ENCODE data around the gene KRTDAP. TPM values are rescaled to one million over a fixed set of nuclear protein-coding genes. Genes with fewer than 3 reads are reported as not detected.

KRTDAP gene
- total RNA-seq, 1 donor from 2014 or later: not detected

DNA sequence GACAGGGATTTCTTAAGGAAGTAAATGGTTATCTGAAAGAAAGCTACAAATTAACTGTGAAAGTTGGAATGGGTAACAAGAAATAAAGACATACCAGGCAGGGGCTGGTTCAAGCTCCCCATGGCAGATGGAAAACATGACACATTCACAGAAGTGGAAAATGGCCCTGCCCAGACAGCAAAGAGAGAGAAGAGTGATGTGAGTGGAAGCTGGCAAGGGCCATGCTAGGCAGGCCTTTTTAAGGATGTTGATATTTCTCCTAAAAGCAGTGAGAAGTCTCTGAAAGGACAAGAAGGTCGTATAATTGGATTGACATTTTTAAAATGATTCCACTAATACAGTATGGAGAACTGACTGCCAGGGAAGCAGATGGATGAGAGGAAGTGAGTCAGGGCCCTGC lies 45.5 kb downstream of the KRTDAP start:
- Mint-ChIP-seq H3K27me3 (ENCODE audit: low read depth, unreplicated experiment) (peaks cover 47% of the 10 kb centered on the region), H3K36me3 (ENCODE audit: low read depth, unreplicated experiment) (no peaks in the 10 kb centered on the region), H3K9me3 (ENCODE audit: unreplicated experiment) (peaks cover 2% of the 10 kb centered on the region), H3K27ac (ENCODE audit: unreplicated experiment) (no peak overlapping the region), H3K4me1 (ENCODE audit: low read depth, unreplicated experiment) (no peaks in the 10 kb centered on the region), H3K4me3 (ENCODE audit: unreplicated experiment) (no peak overlapping the region)
- Histone ChIP-seq H2AFZ (ENCODE audit: low read depth, low read length) (no peak overlapping the region), H3K36me3 (ENCODE audit: insufficient read depth, low read length) (no peaks in the 10 kb centered on the region), H3K9me3 (ENCODE audit: insufficient read depth, low read depth, low read length) (no peaks in the 10 kb centered on the region), H3K27me3 (ENCODE audit: insufficient read depth, low read length) (no peaks in the 10 kb centered on the region), H4K20me1 (ENCODE audit: insufficient read depth, low read length) (no peaks in the 10 kb centered on the region), H3K79me2 (ENCODE audit: insufficient read depth, low read length) (no peaks in the 10 kb centered on the region), H3K4me1 (ENCODE audit: insufficient read depth, low read length) (no peaks in the 10 kb centered on the region), H3K9ac (ENCODE audit: low read length) (no peak overlapping the region), H3K27ac (ENCODE audit: low read depth, low read length) (no peak overlapping the region), H3K4me3 (ENCODE audit: insufficient read depth, low read depth, low read length) (no peak overlapping the region), H3K4me2 (ENCODE audit: low read length) (no peak overlapping the region)
- FAIRE-seq (no peak), DNase-seq (ENCODE audit: low read depth) (no peak)
- TF ChIP-seq EZH2 (IDR thresholded peaks at IDR 0.05; ENCODE audit: insufficient read depth, low read length) (no peak), CTCF (IDR thresholded peaks at IDR 0.05; ENCODE audit: insufficient read depth, low read depth, low read length) (no peak)

DNA sequence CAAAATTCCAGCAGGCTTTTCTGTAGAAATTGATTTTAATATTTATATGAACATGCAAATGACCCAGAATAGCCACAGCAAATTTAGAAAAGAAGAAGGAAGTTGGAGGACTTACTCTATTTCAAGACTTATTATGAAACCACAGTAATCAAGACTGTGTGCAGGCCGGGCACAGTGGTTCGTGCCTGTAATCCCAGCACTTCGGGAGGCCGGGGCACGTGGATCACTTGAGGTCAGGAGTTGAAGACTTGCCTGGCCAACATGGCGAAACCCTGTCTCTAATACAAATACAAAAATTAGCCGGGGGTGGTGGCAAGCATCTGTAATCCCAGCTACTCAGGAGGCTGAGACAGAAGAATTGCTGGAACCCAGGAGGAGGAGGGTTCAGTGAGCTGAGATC lies 48.2 kb downstream of the KRTDAP start:
- Mint-ChIP-seq H3K36me3 (ENCODE audit: low read depth, unreplicated experiment) (no peaks in the 10 kb centered on the region), H3K27me3 (ENCODE audit: low read depth, unreplicated experiment) (peaks cover 46% of the 10 kb centered on the region), H3K4me3 (ENCODE audit: unreplicated experiment) (no peak overlapping the region), H3K4me1 (ENCODE audit: low read depth, unreplicated experiment) (no peaks in the 10 kb centered on the region), H3K27ac (ENCODE audit: unreplicated experiment) (no peak overlapping the region), H3K9me3 (ENCODE audit: unreplicated experiment) (peaks cover 2% of the 10 kb centered on the region)
- no peaks in the 10 kb centered on the region for H3K27me3 ChIP-seq (ENCODE audit: insufficient read depth, low read length)
- no peak overlapping the region for H3K4me3 ChIP-seq (ENCODE audit: insufficient read depth, low read depth, low read length)
- H3K36me3 ChIP-seq (ENCODE audit: insufficient read depth, low read length): no peaks in the 10 kb centered on the region
- H3K27ac ChIP-seq (ENCODE audit: low read depth, low read length): no peak overlapping the region
- no peaks in the 10 kb centered on the region for H4K20me1 ChIP-seq (ENCODE audit: insufficient read depth, low read length)
- TF ChIP-seq EZH2 (IDR thresholded peaks at IDR 0.05; ENCODE audit: insufficient read depth, low read length) (no peak), CTCF (IDR thresholded peaks at IDR 0.05; ENCODE audit: insufficient read depth, low read depth, low read length) (no peak)
- no peaks in the 10 kb centered on the region for H3K9me3 ChIP-seq (ENCODE audit: insufficient read depth, low read depth, low read length)
- no peaks in the 10 kb centered on the region for H3K4me1 ChIP-seq (ENCODE audit: insufficient read depth, low read length)
- H2AFZ ChIP-seq (ENCODE audit: low read depth, low read length): no peak overlapping the region
- no peak overlapping the region for H3K4me2 ChIP-seq (ENCODE audit: low read length)
- no peak for FAIRE-seq
- no peaks in the 10 kb centered on the region for H3K79me2 ChIP-seq (ENCODE audit: insufficient read depth, low read length)
- no peak for DNase-seq (ENCODE audit: low read depth)
- H3K9ac ChIP-seq (ENCODE audit: low read length): no peak overlapping the region

DNA sequence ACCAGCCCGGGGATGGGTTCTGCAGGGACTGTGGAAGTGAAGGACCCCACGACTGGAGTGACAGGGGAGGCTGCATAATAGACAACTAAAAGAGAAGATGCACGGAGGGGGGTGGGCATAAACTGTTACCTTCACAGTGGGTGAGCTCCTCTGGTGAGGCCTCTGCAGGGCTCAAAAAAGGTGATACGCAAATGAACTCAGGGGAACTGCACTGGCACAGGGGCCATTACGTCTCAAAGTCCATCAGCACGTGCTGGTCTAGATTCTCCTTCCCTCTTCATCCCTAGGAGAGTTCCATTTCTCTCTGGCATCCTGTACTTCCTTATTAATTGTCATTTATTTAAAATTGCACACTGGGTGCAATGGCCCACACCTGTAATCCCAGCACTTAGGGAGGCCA lies 50.3 kb downstream of the KRTDAP start:
- Histone ChIP-seq H3K79me2 (ENCODE audit: insufficient read depth, low read length) (no peaks in the 10 kb centered on the region), H3K9ac (ENCODE audit: low read length) (no peak overlapping the region), H3K27ac (ENCODE audit: low read depth, low read length) (no peak overlapping the region), H3K9me3 (ENCODE audit: insufficient read depth, low read depth, low read length) (no peaks in the 10 kb centered on the region), H4K20me1 (ENCODE audit: insufficient read depth, low read length) (no peaks in the 10 kb centered on the region), H3K4me1 (ENCODE audit: insufficient read depth, low read length) (no peaks in the 10 kb centered on the region), H3K4me2 (ENCODE audit: low read length) (no peak overlapping the region), H2AFZ (ENCODE audit: low read depth, low read length) (no peak overlapping the region), H3K4me3 (ENCODE audit: insufficient read depth, low read depth, low read length) (no peak overlapping the region), H3K27me3 (ENCODE audit: insufficient read depth, low read length) (no peaks in the 10 kb centered on the region), H3K36me3 (ENCODE audit: insufficient read depth, low read length) (no peaks in the 10 kb centered on the region)
- DNase-seq (ENCODE audit: low read depth): no peak
- Mint-ChIP-seq H3K27me3 (ENCODE audit: low read depth, unreplicated experiment) (peaks cover 29% of the 10 kb centered on the region), H3K27ac (ENCODE audit: unreplicated experiment) (no peak overlapping the region), H3K36me3 (ENCODE audit: low read depth, unreplicated experiment) (no peaks in the 10 kb centered on the region), H3K4me1 (ENCODE audit: low read depth, unreplicated experiment) (peaks cover 10% of the 10 kb centered on the region), H3K4me3 (ENCODE audit: unreplicated experiment) (no peak overlapping the region), H3K9me3 (ENCODE audit: unreplicated experiment) (peaks cover under 1% of the 10 kb centered on the region)
- TF ChIP-seq CTCF (IDR thresholded peaks at IDR 0.05; ENCODE audit: insufficient read depth, low read depth, low read length): no peak
- TF ChIP-seq EZH2 (IDR thresholded peaks at IDR 0.05; ENCODE audit: insufficient read depth, low read length): no peak
- FAIRE-seq: no peak

All from astrocyte (in vitro differentiated cells and primary cell).